ENCODE results near the gene CALML5. TPM values are rescaled to one million over a fixed set of nuclear protein-coding genes. Genes with fewer than 3 reads are reported as not detected.

The CALML5 gene
- total and polyA plus RNA-seq, 5 donors from 2014 or later, result not detected

GRCh38 chr10:5461914-5462840 lies 37.2 kb downstream of the CALML5 start:
- ATAC-seq (ENCODE audit: low read depth in 2 of 2) (no peak), DNase-seq (no peak)
- Histone ChIP-seq H3K4me3 (ENCODE audit: low read depth, low read length) (no peak overlapping the region), H3K9me3 (ENCODE audit: control insufficient read depth in 2 of 2, low read length in 2 of 2) (no peaks in the 10 kb centered on the region), H3K4me1 (ENCODE audit: control insufficient read depth, insufficient read depth, low read length, poor library complexity, severe bottlenecking) (no peaks in the 10 kb centered on the region), H3K27me3 (ENCODE audit: control insufficient read depth, insufficient read depth, low read length) (no peaks in the 10 kb centered on the region), H3K27ac (ENCODE audit: insufficient read depth, low read length, poor library complexity, severe bottlenecking) (no peak overlapping the region), H3K36me3 (ENCODE audit: control insufficient read depth, insufficient read depth, low read length) (no peaks in the 10 kb centered on the region)
- H3K36me3 Mint-ChIP-seq, result peaks cover 5% of the 10 kb centered on the region
- H3K27me3 Mint-ChIP-seq, result no peaks in the 10 kb centered on the region
- H3K9me3 Mint-ChIP-seq, result peaks cover 0 to 2% (median 0%) of the 10 kb centered on the region in 7 donors
- no peak overlapping the region for H3K4me3 Mint-ChIP-seq
- H3K4me1 Mint-ChIP-seq, result peaks cover 2 to 8% (median 4%) of the 10 kb centered on the region in 4 donors
- peak overlapping the region in 1 of 3 donors; percentile 50 for H3K27ac Mint-ChIP-seq

- no peak overlapping the region for H3K4me3 ChIP-seq (ENCODE audit: low read depth, low read length)
- H3K9me3 Mint-ChIP-seq, result no peaks in the 10 kb centered on the region
- no peak overlapping the region for H3K27ac ChIP-seq (ENCODE audit: insufficient read depth, low read length, poor library complexity, severe bottlenecking)
- H3K27me3 Mint-ChIP-seq, result no peaks in the 10 kb centered on the region
- no peak for ATAC-seq (ENCODE audit: low read depth in 2 of 2)
- H3K27me3 ChIP-seq (ENCODE audit: control insufficient read depth, insufficient read depth, low read length), result no peaks in the 10 kb centered on the region
- H3K4me1 Mint-ChIP-seq, result peaks cover 2 to 8% (median 4%) of the 10 kb centered on the region in 4 donors
- H3K4me3 Mint-ChIP-seq, result no peak overlapping the region
- H3K36me3 ChIP-seq (ENCODE audit: control insufficient read depth, insufficient read depth, low read length), result peaks cover 5% of the 10 kb centered on the region
- no peaks in the 10 kb centered on the region for H3K9me3 ChIP-seq (ENCODE audit: control insufficient read depth in 2 of 2, low read length in 2 of 2)
- H3K4me1 ChIP-seq (ENCODE audit: control insufficient read depth, insufficient read depth, low read length, poor library complexity, severe bottlenecking), result no peaks in the 10 kb centered on the region
- no peak for DNase-seq
- peaks cover 5% of the 10 kb centered on the region for H3K36me3 Mint-ChIP-seq
- peak overlapping the region in 1 of 3 donors; percentile 50 for H3K27ac Mint-ChIP-seq
These were observed 38.2 kb downstream of the CALML5 start for GRCh38 chr10:5461203-5461588.

GRCh38 chr10:5460468-5461202 lies 38.7 kb downstream of the CALML5 start:
- H3K27ac ChIP-seq (ENCODE audit: insufficient read depth, low read length, poor library complexity, severe bottlenecking), result no peak overlapping the region
- H3K4me1 ChIP-seq (ENCODE audit: control insufficient read depth, insufficient read depth, low read length, poor library complexity, severe bottlenecking), result no peaks in the 10 kb centered on the region
- Mint-ChIP-seq H3K36me3 (peaks cover 5% of the 10 kb centered on the region), H3K27me3 (no peaks in the 10 kb centered on the region), H3K9me3 (no peaks in the 10 kb centered on the region), H3K27ac (peak overlapping the region in 1 of 3 donors; percentile 50), H3K4me1 (peaks cover 2 to 8% (median 4%) of the 10 kb centered on the region in 4 donors), H3K4me3 (no peak overlapping the region)
- H3K9me3 ChIP-seq (ENCODE audit: control insufficient read depth in 2 of 2, low read length in 2 of 2), result no peaks in the 10 kb centered on the region
- DNase-seq (no peak), ATAC-seq (ENCODE audit: low read depth in 2 of 2) (no peak)
- H3K4me3 ChIP-seq (ENCODE audit: low read depth, low read length), result no peak overlapping the region
- peaks cover 11% of the 10 kb centered on the region for H3K36me3 ChIP-seq (ENCODE audit: control insufficient read depth, insufficient read depth, low read length)
- H3K27me3 ChIP-seq (ENCODE audit: control insufficient read depth, insufficient read depth, low read length), result no peaks in the 10 kb centered on the region

- ATAC-seq (ENCODE audit: low read depth in 2 of 2), result no peak
- Mint-ChIP-seq H3K36me3 (peaks cover 5% of the 10 kb centered on the region), H3K4me3 (no peak overlapping the region), H3K27ac (no peak overlapping the region), H3K9me3 (no peaks in the 10 kb centered on the region), H3K4me1 (peaks cover 2 to 8% (median 4%) of the 10 kb centered on the region in 4 donors), H3K27me3 (no peaks in the 10 kb centered on the region)
- Histone ChIP-seq H3K27ac (ENCODE audit: insufficient read depth, low read length, poor library complexity, severe bottlenecking) (no peak overlapping the region), H3K4me1 (ENCODE audit: control insufficient read depth, insufficient read depth, low read length, poor library complexity, severe bottlenecking) (no peaks in the 10 kb centered on the region), H3K27me3 (ENCODE audit: control insufficient read depth, insufficient read depth, low read length) (no peaks in the 10 kb centered on the region), H3K9me3 (ENCODE audit: control insufficient read depth in 2 of 2, low read length in 2 of 2) (no peaks in the 10 kb centered on the region), H3K4me3 (ENCODE audit: low read depth, low read length) (no peak overlapping the region), H3K36me3 (ENCODE audit: control insufficient read depth, insufficient read depth, low read length) (peaks cover 20% of the 10 kb centered on the region)
- DNase-seq, result no peak
These were observed 40.2 kb downstream of the CALML5 start for GRCh38 chr10:5458949-5459747.

GRCh38 chr10:5458425-5458824 lies 40.9 kb downstream of the CALML5 start:
- H3K27me3 Mint-ChIP-seq, result no peaks in the 10 kb centered on the region
- peaks cover 2 to 8% (median 4%) of the 10 kb centered on the region in 4 donors for H3K4me1 Mint-ChIP-seq
- H3K36me3 Mint-ChIP-seq, result peaks cover 5% of the 10 kb centered on the region
- Histone ChIP-seq H3K27me3 (ENCODE audit: control insufficient read depth, insufficient read depth, low read length) (no peaks in the 10 kb centered on the region), H3K36me3 (ENCODE audit: control insufficient read depth, insufficient read depth, low read length) (peaks cover 27% of the 10 kb centered on the region), H3K27ac (ENCODE audit: insufficient read depth, low read length, poor library complexity, severe bottlenecking) (no peak overlapping the region), H3K9me3 (ENCODE audit: control insufficient read depth in 2 of 2, low read length in 2 of 2) (no peaks in the 10 kb centered on the region), H3K4me1 (ENCODE audit: control insufficient read depth, insufficient read depth, low read length, poor library complexity, severe bottlenecking) (no peaks in the 10 kb centered on the region), H3K4me3 (ENCODE audit: low read depth, low read length) (no peak overlapping the region)
- ATAC-seq (ENCODE audit: low read depth in 2 of 2) (no peak), DNase-seq (no peak)
- no peak overlapping the region for H3K27ac Mint-ChIP-seq
- no peaks in the 10 kb centered on the region for H3K9me3 Mint-ChIP-seq
- peak overlapping the region in 1 of 4 donors; percentile 34 for H3K4me3 Mint-ChIP-seq

GRCh38 chr10:5457741-5458140 lies 41.6 kb downstream of the CALML5 start:
- H3K36me3 Mint-ChIP-seq, result peaks cover 5% of the 10 kb centered on the region
- H3K36me3 ChIP-seq (ENCODE audit: control insufficient read depth, insufficient read depth, low read length), result peaks cover 27% of the 10 kb centered on the region
- no peak overlapping the region for H3K4me3 ChIP-seq (ENCODE audit: low read depth, low read length)
- no peaks in the 10 kb centered on the region for H3K27me3 Mint-ChIP-seq
- no peaks in the 10 kb centered on the region for H3K4me1 ChIP-seq (ENCODE audit: control insufficient read depth, insufficient read depth, low read length, poor library complexity, severe bottlenecking)
- no peak overlapping the region for H3K27ac Mint-ChIP-seq
- no peaks in the 10 kb centered on the region for H3K27me3 ChIP-seq (ENCODE audit: control insufficient read depth, insufficient read depth, low read length)
- no peak overlapping the region for H3K27ac ChIP-seq (ENCODE audit: insufficient read depth, low read length, poor library complexity, severe bottlenecking)
- ATAC-seq (ENCODE audit: low read depth in 2 of 2) (no peak), DNase-seq (peak in 1 of 3 donors; percentile 20)
- no peaks in the 10 kb centered on the region for H3K9me3 ChIP-seq (ENCODE audit: control insufficient read depth in 2 of 2, low read length in 2 of 2)
- H3K4me1 Mint-ChIP-seq, result peaks cover 2 to 8% (median 4%) of the 10 kb centered on the region in 4 donors
- no peaks in the 10 kb centered on the region for H3K9me3 Mint-ChIP-seq
- peak overlapping the region in 1 of 4 donors; percentile 67 for H3K4me3 Mint-ChIP-seq

GRCh38 chr10:5456563-5456962 lies 42.8 kb downstream of the CALML5 start:
- DNase-seq, result no peak
- H3K27me3 ChIP-seq (ENCODE audit: control insufficient read depth, insufficient read depth, low read length), result no peaks in the 10 kb centered on the region
- H3K27ac Mint-ChIP-seq, result no peak overlapping the region
- H3K36me3 ChIP-seq (ENCODE audit: control insufficient read depth, insufficient read depth, low read length), result peaks cover 33% of the 10 kb centered on the region
- H3K36me3 Mint-ChIP-seq, result peaks cover 8% of the 10 kb centered on the region
- H3K27me3 Mint-ChIP-seq, result no peaks in the 10 kb centered on the region
- no peaks in the 10 kb centered on the region for H3K9me3 ChIP-seq (ENCODE audit: control insufficient read depth in 2 of 2, low read length in 2 of 2)
- no peak for ATAC-seq (ENCODE audit: low read depth in 2 of 2)
- H3K4me3 Mint-ChIP-seq, result no peak overlapping the region
- peaks cover 2 to 8% (median 6%) of the 10 kb centered on the region in 4 donors for H3K4me1 Mint-ChIP-seq
- H3K4me3 ChIP-seq (ENCODE audit: low read depth, low read length), result no peak overlapping the region
- H3K4me1 ChIP-seq (ENCODE audit: control insufficient read depth, insufficient read depth, low read length, poor library complexity, severe bottlenecking), result no peaks in the 10 kb centered on the region
- no peak overlapping the region for H3K27ac ChIP-seq (ENCODE audit: insufficient read depth, low read length, poor library complexity, severe bottlenecking)
- H3K9me3 Mint-ChIP-seq, result no peaks in the 10 kb centered on the region
